ENCODE measurements around the gene GSTO1.

Gene GSTO1

DNA sequence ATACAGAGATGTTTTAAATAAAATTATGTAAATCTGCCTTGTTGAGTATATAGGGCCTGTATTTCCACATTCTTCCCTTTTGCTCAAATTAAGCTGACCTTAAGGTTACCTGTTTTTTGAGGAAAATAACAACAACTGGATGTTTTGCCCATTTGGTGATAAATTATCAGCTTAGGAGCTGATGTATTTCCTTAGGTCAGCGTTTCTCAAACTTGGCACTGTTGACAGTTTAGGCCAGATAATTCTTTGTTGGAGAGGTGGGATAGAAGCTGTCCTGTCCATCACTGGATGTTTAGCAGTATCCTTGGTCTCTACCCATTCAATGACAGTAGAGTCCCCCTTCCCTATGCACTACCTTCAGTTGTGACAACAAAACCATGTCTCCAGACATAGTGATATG lies 21.5 kb downstream of the GSTO1 start:
- TF ChIP-seq, protein P1, sequence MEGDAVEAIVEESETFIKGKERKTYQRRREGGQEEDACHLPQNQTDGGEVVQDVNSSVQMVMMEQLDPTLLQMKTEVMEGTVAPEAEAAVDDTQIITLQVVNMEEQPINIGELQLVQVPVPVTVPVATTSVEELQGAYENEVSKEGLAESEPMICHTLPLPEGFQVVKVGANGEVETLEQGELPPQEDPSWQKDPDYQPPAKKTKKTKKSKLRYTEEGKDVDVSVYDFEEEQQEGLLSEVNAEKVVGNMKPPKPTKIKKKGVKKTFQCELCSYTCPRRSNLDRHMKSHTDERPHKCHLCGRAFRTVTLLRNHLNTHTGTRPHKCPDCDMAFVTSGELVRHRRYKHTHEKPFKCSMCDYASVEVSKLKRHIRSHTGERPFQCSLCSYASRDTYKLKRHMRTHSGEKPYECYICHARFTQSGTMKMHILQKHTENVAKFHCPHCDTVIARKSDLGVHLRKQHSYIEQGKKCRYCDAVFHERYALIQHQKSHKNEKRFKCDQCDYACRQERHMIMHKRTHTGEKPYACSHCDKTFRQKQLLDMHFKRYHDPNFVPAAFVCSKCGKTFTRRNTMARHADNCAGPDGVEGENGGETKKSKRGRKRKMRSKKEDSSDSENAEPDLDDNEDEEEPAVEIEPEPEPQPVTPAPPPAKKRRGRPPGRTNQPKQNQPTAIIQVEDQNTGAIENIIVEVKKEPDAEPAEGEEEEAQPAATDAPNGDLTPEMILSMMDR (IDR thresholded peaks at IDR 0.05; ENCODE audit: poor library complexity, severe bottlenecking) = no peak
- ATAC-seq (ENCODE audit: low read depth) = no peak
- Histone ChIP-seq H3K9me3 (ENCODE audit: severe bottlenecking) (no peaks in the 10 kb centered on the region), H3K27ac (ENCODE audit: poor library complexity, severe bottlenecking) (no peak overlapping the region), H3K4me3 (ENCODE audit: severe bottlenecking) (no peak overlapping the region), H3K27me3 (ENCODE audit: insufficient read depth, poor library complexity, severe bottlenecking) (no peaks in the 10 kb centered on the region), H3K4me1 (ENCODE audit: insufficient read depth, poor library complexity, severe bottlenecking) (peaks cover 7% of the 10 kb centered on the region), H3K36me3 (ENCODE audit: low read depth) (peaks cover 38% of the 10 kb centered on the region)
- no peak for DNase-seq (ENCODE audit: low spot score)

DNA sequence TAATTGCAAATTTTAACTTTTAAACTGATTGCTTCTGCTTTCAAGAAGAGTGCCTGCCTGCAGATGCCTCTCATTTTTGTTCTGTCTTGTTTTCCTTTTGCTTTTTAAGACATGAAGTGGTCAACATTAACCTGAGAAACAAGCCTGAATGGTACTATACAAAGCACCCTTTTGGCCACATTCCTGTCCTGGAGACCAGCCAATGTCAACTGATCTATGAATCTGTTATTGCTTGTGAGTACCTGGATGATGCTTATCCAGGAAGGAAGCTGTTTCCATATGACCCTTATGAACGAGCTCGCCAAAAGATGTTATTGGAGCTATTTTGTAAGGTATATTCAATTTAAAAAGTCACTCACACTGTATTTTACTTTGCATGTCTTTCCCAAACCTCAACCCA lies 23.1 kb downstream of the GSTO1 start:
- H3K36me3 ChIP-seq (ENCODE audit: low read depth) = peaks cover 45% of the 10 kb centered on the region
- peaks cover 7% of the 10 kb centered on the region for H3K4me1 ChIP-seq (ENCODE audit: insufficient read depth, poor library complexity, severe bottlenecking)
- no peak for DNase-seq (ENCODE audit: low spot score)
- H3K27ac ChIP-seq (ENCODE audit: poor library complexity, severe bottlenecking) = no peak overlapping the region
- TF ChIP-seq, protein P1 (IDR thresholded peaks at IDR 0.05; ENCODE audit: poor library complexity, severe bottlenecking) = no peak
- H3K9me3 ChIP-seq (ENCODE audit: severe bottlenecking) = no peaks in the 10 kb centered on the region
- no peak for ATAC-seq (ENCODE audit: low read depth)
- H3K4me3 ChIP-seq (ENCODE audit: severe bottlenecking) = no peak overlapping the region
- no peaks in the 10 kb centered on the region for H3K27me3 ChIP-seq (ENCODE audit: insufficient read depth, poor library complexity, severe bottlenecking)

DNA sequence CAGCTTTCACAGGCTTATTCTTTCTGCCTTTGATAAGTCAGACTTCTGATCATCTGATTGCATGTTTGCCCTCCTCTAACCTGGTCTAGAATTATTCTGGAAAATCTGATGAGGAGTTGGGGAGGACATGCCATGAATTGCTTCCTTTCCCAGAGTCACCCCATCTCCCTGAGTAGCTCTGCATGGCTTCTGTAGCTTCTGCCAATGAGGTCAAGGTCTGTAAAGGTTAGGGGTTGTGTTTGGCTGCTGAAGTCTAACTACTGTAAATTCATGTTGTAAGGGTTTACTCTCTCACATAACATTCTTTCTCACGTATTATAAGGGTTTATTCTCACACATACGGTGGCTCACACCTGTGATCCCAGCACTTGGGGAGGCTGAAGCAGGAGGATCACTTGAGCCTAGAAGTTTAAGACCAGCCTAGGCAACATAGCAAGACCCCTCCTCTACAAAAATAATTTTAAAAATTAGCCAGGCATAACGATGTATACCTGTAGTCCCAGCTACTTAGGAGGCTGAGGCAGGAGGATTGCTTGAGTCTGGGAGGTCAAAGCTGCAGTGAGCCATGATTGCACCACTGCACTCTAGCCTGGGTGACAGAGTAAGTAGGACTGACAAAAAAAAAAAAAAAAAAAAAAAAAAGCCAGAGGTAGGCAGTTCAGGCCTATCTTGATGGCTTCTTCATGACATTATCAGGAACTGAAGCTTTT lies 25.0 kb downstream of the GSTO1 start:
- ATAC-seq (ENCODE audit: low read depth) (no peak), DNase-seq (ENCODE audit: low spot score) (no peak)
- H3K27ac ChIP-seq (ENCODE audit: poor library complexity, severe bottlenecking) = no peak overlapping the region
- peaks cover 7% of the 10 kb centered on the region for H3K4me1 ChIP-seq (ENCODE audit: insufficient read depth, poor library complexity, severe bottlenecking)
- H3K4me3 ChIP-seq (ENCODE audit: severe bottlenecking) = no peak overlapping the region
- TF ChIP-seq, protein P1 (IDR thresholded peaks at IDR 0.05; ENCODE audit: poor library complexity, severe bottlenecking) = no peak
- no peaks in the 10 kb centered on the region for H3K27me3 ChIP-seq (ENCODE audit: insufficient read depth, poor library complexity, severe bottlenecking)
- H3K9me3 ChIP-seq (ENCODE audit: severe bottlenecking) = no peaks in the 10 kb centered on the region
- H3K36me3 ChIP-seq (ENCODE audit: low read depth) = peaks cover 54% of the 10 kb centered on the region

DNA sequence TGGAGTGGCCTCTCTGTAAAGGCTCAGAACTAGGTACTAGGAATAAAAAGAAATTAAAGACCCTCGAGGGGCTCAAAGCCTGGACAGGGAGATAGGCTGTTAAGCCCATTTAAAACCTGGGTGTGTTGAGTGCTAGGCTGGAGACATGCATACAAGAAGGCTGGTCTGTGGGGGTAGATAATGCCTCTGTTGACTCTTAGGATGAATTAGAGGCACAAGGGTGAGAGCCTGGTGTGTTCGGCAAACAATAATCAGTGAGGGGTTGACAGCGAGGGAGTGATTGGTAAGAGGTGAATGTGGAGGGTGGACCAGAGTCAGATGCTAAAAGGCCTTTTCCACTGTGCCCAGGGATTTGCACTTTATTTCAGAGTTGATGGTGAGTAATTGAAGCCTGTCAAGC lies 27.0 kb downstream of the GSTO1 start:
- peaks cover 74% of the 10 kb centered on the region for H3K36me3 ChIP-seq (ENCODE audit: low read depth)
- ATAC-seq (ENCODE audit: low read depth) (no peak), DNase-seq (ENCODE audit: low spot score) (no peak)
- TF ChIP-seq, protein P1 (IDR thresholded peaks at IDR 0.05; ENCODE audit: poor library complexity, severe bottlenecking) = no peak
- H3K4me3 ChIP-seq (ENCODE audit: severe bottlenecking) = no peak overlapping the region
- no peaks in the 10 kb centered on the region for H3K9me3 ChIP-seq (ENCODE audit: severe bottlenecking)
- no peaks in the 10 kb centered on the region for H3K27me3 ChIP-seq (ENCODE audit: insufficient read depth, poor library complexity, severe bottlenecking)
- peaks cover 3% of the 10 kb centered on the region for H3K4me1 ChIP-seq (ENCODE audit: insufficient read depth, poor library complexity, severe bottlenecking)
- H3K27ac ChIP-seq (ENCODE audit: poor library complexity, severe bottlenecking) = no peak overlapping the region

DNA sequence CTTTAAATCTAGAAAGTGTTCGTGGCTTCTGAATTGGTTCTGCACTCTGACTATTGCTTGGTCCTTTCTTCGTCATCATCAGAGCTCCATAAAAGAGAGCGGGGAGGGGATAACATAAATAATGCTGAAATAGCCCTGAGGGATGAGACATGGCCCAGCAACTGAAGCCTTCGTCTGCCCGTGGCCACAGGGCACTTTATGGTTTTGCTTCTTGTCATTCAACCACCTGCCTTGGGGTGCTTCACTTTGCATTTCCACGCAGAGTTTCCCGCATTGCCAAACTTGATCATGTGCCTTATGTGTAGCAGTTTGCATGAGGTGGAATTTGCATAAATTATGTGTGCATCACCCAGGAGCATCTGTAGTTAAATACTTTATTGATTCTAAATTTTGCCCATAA lies 30.2 kb downstream of the GSTO1 start:
- Histone ChIP-seq H3K27me3 (ENCODE audit: insufficient read depth, poor library complexity, severe bottlenecking) (no peaks in the 10 kb centered on the region), H3K4me1 (ENCODE audit: insufficient read depth, poor library complexity, severe bottlenecking) (no peaks in the 10 kb centered on the region), H3K9me3 (ENCODE audit: severe bottlenecking) (no peaks in the 10 kb centered on the region), H3K4me3 (ENCODE audit: severe bottlenecking) (no peak overlapping the region), H3K36me3 (ENCODE audit: low read depth) (peaks cover 58% of the 10 kb centered on the region), H3K27ac (ENCODE audit: poor library complexity, severe bottlenecking) (no peak overlapping the region)
- no peak for ATAC-seq (ENCODE audit: low read depth)
- DNase-seq (ENCODE audit: low spot score) = no peak
- TF ChIP-seq, protein P1 (IDR thresholded peaks at IDR 0.05; ENCODE audit: poor library complexity, severe bottlenecking) = no peak
